Liver (tissue), 9 donors: ENCODE measurements around the gene PDYN. TPM values are rescaled to one million over a fixed set of nuclear protein-coding genes. Genes with fewer than 3 reads are reported as not detected.

ENCODE experiments used
- DNase-seq: peaks from one replicate; pipeline ENCODE4 v3.0.0-alpha.2; 2017; ENCODE audit warnings: low spot score
- H3K27ac ChIP-seq, 2 donors: one replicate each; pipeline ENCODE4 v1.7.0; 2013; ENCODE audit warnings: inconsistent platforms in 2 of 2, low read length in 2 of 2, control low read depth in 1 of 2, low read depth in 1 of 2, mild to moderate bottlenecking in 1 of 2
- H3K27me3 ChIP-seq, 4 donors: one replicate each; pipeline versions ENCODE4 v1.6.1 to v1.7.0; 2013; ENCODE audit warnings: low read length in 3 of 4, inconsistent platforms in 1 of 4, mild to moderate bottlenecking in 1 of 4, moderate library complexity in 1 of 4; ENCODE audit not compliant: control insufficient read depth in 4 of 4, insufficient read depth in 4 of 4
- H3K36me3 ChIP-seq, 4 donors: one replicate each; pipeline versions ENCODE4 v1.6.1 to v1.7.0; 2013; ENCODE audit warnings: low read length in 3 of 4, mild to moderate bottlenecking in 3 of 4, low read depth in 1 of 4, moderate library complexity in 1 of 4; ENCODE audit not compliant: control insufficient read depth in 4 of 4, insufficient read depth in 3 of 4
- H3K4me1 ChIP-seq, 4 donors: one replicate each; pipeline versions ENCODE4 v1.6.1 to v1.7.0; 2013; ENCODE audit warnings: low read length in 3 of 4, mild to moderate bottlenecking in 3 of 4, moderate library complexity in 1 of 4; ENCODE audit not compliant: control insufficient read depth in 4 of 4, insufficient read depth in 4 of 4
- H3K4me3 ChIP-seq, 3 donors: one replicate each; pipeline versions ENCODE4 v1.6.1 to v1.7.0; 2013; ENCODE audit warnings: low read length in 3 of 3, control low read depth in 1 of 3, low read depth in 1 of 3, mild to moderate bottlenecking in 1 of 3
- H3K9ac ChIP-seq, 2 donors: one replicate each; pipeline ENCODE4 v1.7.0; 2013; ENCODE audit warnings: low read length in 2 of 2, mild to moderate bottlenecking in 2 of 2, moderate library complexity in 2 of 2, control low read depth in 1 of 2, low read depth in 1 of 2
- H3K9me3 ChIP-seq, 4 donors: one replicate each; pipeline versions ENCODE4 v1.6.1 to v1.7.0; 2013; ENCODE audit warnings: low read length in 3 of 4; ENCODE audit not compliant: control insufficient read depth in 4 of 4
- ATF3 ChIP-seq: IDR thresholded peaks from 2 replicates; pipeline ENCODE4 v1.6.1; 2016; ENCODE audit warnings: antibody characterized with exemption
- EGR1 ChIP-seq, 2 donors: IDR thresholded peaks; 2 replicates each; pipeline ENCODE4 v1.6.1; 2016 to 2018; ENCODE audit warnings: antibody characterized with exemption in 2 of 2, low read depth in 2 of 2
- FOXA1 ChIP-seq: IDR thresholded peaks from 2 replicates; pipeline ENCODE4 v1.6.1; 2016; ENCODE audit warnings: antibody characterized with exemption
- FOXA2 ChIP-seq: IDR thresholded peaks from 2 replicates; pipeline ENCODE4 v1.6.1; 2016; ENCODE audit warnings: antibody characterized with exemption
- HNF4A ChIP-seq, 2 donors: conservative IDR thresholded peaks; 2 replicates each; pipeline ENCODE4 v1.6.1; 2016; ENCODE audit warnings: antibody characterized with exemption in 2 of 2, mild to moderate bottlenecking in 2 of 2
- HNF4G ChIP-seq: IDR thresholded peaks from 2 replicates; pipeline ENCODE4 v1.6.1; 2016; ENCODE audit warnings: antibody characterized with exemption
- NR2F2 ChIP-seq: IDR thresholded peaks from 2 replicates; pipeline ENCODE4 v1.6.1; 2016; ENCODE audit warnings: antibody characterized with exemption
- REST ChIP-seq: IDR thresholded peaks from 2 replicates; pipeline ENCODE4 v1.6.1; 2016; ENCODE audit warnings: antibody characterized with exemption, mild to moderate bottlenecking
- TAF1 ChIP-seq: conservative IDR thresholded peaks from 2 replicates; pipeline ENCODE4 v1.6.1; 2016; ENCODE audit warnings: antibody characterized with exemption, mild to moderate bottlenecking
- YY1 ChIP-seq: IDR thresholded peaks from 2 replicates; pipeline ENCODE4 v1.6.1; 2016; ENCODE audit warnings: antibody characterized with exemption, mild to moderate bottlenecking
- ZBTB33 ChIP-seq: IDR thresholded peaks from 2 replicates; pipeline ENCODE4 v1.6.1; 2016; ENCODE audit warnings: antibody characterized with exemption
- WGBS: extraction: QIAGEN DNeasy Blood & Tissue Kit; methylation state at CpG from one replicate; pipeline ENCODE4 v1.1.7; 2013; 5-methylcytosine and 5-hydroxymethylcytosine counted together
- polyA plus RNA-seq, 2 donors: library from polyadenylated mRNA; stranded (reverse) in 1 of 2; unstranded in 1 of 2; fragments of 200-250 nt in 1 of 2; fragments of >200 nt in 1 of 2; fragmentation: Nextera tagmentation in 1 of 2; extraction: Ambion mirVana in 1 of 2; gene quantifications; one replicate each; pipeline versions ENCODE4 v1.2.1 to v1.2.3, GENCODE V29; 2013 to 2015
- total RNA-seq, 2 donors: library from RNA; depleted of rRNA; stranded (reverse); fragments of >200 nt; gene quantifications; one replicate each; pipeline ENCODE4 v1.2.3, GENCODE V29; 2014
- donor health status: healthy.
- donor health status: healthy.
- donor health status: healthy.
- donor health status: healthy.
- donor health status: healthy.

PDYN gene
- total and polyA plus RNA-seq, 4 donors, result not detected

- Histone ChIP-seq H3K4me1 (no peaks in the 10 kb centered on the region), H3K36me3 (no peaks in the 10 kb centered on the region), H3K4me3 (no peak overlapping the region), H3K27ac (no peak overlapping the region), H3K9me3 (peaks cover 0 to 9% (median 3%) of the 10 kb centered on the region in 4 donors), H3K9ac (no peak overlapping the region), H3K27me3 (no peaks in the 10 kb centered on the region)
- WGBS, result 83% methylated on average over 3 of the region's 3 CpGs
- TF ChIP-seq TAF1 (no peak), NR2F2 (no peak), EGR1 (IDR thresholded peaks at IDR 0.05; ENCODE audit: low read depth in 2 of 2) (no peak), HNF4G (no peak), REST (no peak), FOXA2 (no peak)
- DNase-seq, result no peak
Measured at GRCh38 chr20:2022163-2022562, 28.3 kb upstream of the PDYN start.

GRCh38 chr20:2010533-2010932 is 16.7 kb upstream of the PDYN start:
- Histone ChIP-seq H3K4me1 (peaks cover 0 to 5% (median 1%) of the 10 kb centered on the region in 4 donors), H3K9me3 (peaks cover 0 to 1% (median 0%) of the 10 kb centered on the region in 4 donors), H3K27ac (no peak overlapping the region), H3K9ac (no peak overlapping the region), H3K4me3 (no peak overlapping the region), H3K36me3 (no peaks in the 10 kb centered on the region), H3K27me3 (peaks cover 0 to 4% (median 0%) of the 10 kb centered on the region in 4 donors)
- TF ChIP-seq ATF3, result no peak
- no peak for TF ChIP-seq YY1
- TF ChIP-seq FOXA1, result no peak
- TF ChIP-seq ZBTB33, result no peak
- TF ChIP-seq NR2F2, result no peak
- TF ChIP-seq HNF4A (conservative IDR thresholded peaks at IDR 0.05), result no peak
- TF ChIP-seq REST, result no peak
- DNase-seq, result no peak
- WGBS, result 49% methylated on average over 4 of the region's 4 CpGs
